Esophagus muscularis mucosa (tissue), 4 donors: ENCODE results near the gene GPC5. TPM values are rescaled to one million over a fixed set of nuclear protein-coding genes. Genes with fewer than 3 reads are reported as not detected.

Experiments
- DNase-seq: peaks from one replicate; pipeline ENCODE4 v3.0.0-alpha.2; 2017; ENCODE audit errors: extremely low spot score
- H3K27ac ChIP-seq, 4 donors: fragments of 200-600 bp; sonication (generic); replicated peaks in 1 of 4; 1 replicate in 3 of 4; 2 replicates in 1 of 4; pipeline ENCODE4 v1.5.1; 2016 to 2019; ENCODE audit warnings: mild to moderate bottlenecking in 1 of 4
- H3K27me3 ChIP-seq, 4 donors: fragments of 200-600 bp; sonication (generic); one replicate each; pipeline versions ENCODE4 v1.5.1 to v1.6.0; 2016 to 2019
- H3K36me3 ChIP-seq, 4 donors: fragments of 200-600 bp; sonication (generic); one replicate each; pipeline ENCODE4 v1.5.1; 2016 to 2019
- H3K4me1 ChIP-seq, 4 donors: fragments of 200-600 bp; sonication (generic); one replicate each; pipeline ENCODE4 v1.5.1; 2016 to 2019
- H3K4me3 ChIP-seq, 4 donors: fragments of 200-600 bp; sonication (generic); 1 replicate in 2 of 4; 2 replicates in 2 of 4; pipeline ENCODE4 v1.5.1; 2016 to 2019; ENCODE audit warnings: mild to moderate bottlenecking in 4 of 4, moderate library complexity in 1 of 4
- H3K9me3 ChIP-seq, 4 donors: fragments of 200-600 bp; sonication (generic); 1 replicate in 3 of 4; 2 replicates in 1 of 4; pipeline ENCODE4 v1.5.1; 2016 to 2019
- EP300 ChIP-seq: sonication (generic); formaldehyde crosslinking; IDR thresholded peaks from one replicate; pipeline ENCODE4 v1.6.1; 2017; ENCODE audit warnings: antibody characterized with exemption
- POLR2A ChIP-seq: fragments of 450-650 bp; IDR thresholded peaks from one replicate; pipeline ENCODE4 v1.6.1; 2017; ENCODE audit warnings: antibody characterized with exemption, moderate library complexity, mild to moderate bottlenecking, low read depth
- POLR2AphosphoS5 ChIP-seq, 2 donors: sonication (generic); formaldehyde crosslinking; IDR thresholded peaks; one replicate each; pipeline ENCODE4 v1.6.1; 2017; ENCODE audit warnings: antibody characterized with exemption in 2 of 2
- WGBS: methylation state at CpG from one replicate; pipeline ENCODE4 v1.1.5; 2018; 5-methylcytosine and 5-hydroxymethylcytosine counted together
- intact Hi-C: fragments of 100-400 bp; cut with DNase I; formaldehyde crosslinking; loops from one replicate; pipeline ENCODE4 v1.15.1; 2023
- total RNA-seq, 4 donors: library from RNA; depleted of rRNA; stranded (reverse); fragments of >200 nt; gene quantifications; one replicate each; pipeline versions ENCODE4 v1.1.0 to v1.2.1, GENCODE V29; 2016
- TF ChIP-seq, protein P1 (sequence below), 3 experiments: fragments of 200-600 bp in 2 of 3; fragments of 450-650 bp in 1 of 3; sonication (generic) in 2 of 3; IDR thresholded peaks; one replicate each; pipeline ENCODE4 v1.5.1; 2017 to 2019; ENCODE audit warnings: antibody characterized with exemption in 3 of 3, mild to moderate bottlenecking in 2 of 3, moderate library complexity in 1 of 3

The GPC5 gene
- total RNA-seq, 4 donors from 2014 or later: 0.13 to 0.42 (median 0.33) TPM; not detected in 1

DNA sequence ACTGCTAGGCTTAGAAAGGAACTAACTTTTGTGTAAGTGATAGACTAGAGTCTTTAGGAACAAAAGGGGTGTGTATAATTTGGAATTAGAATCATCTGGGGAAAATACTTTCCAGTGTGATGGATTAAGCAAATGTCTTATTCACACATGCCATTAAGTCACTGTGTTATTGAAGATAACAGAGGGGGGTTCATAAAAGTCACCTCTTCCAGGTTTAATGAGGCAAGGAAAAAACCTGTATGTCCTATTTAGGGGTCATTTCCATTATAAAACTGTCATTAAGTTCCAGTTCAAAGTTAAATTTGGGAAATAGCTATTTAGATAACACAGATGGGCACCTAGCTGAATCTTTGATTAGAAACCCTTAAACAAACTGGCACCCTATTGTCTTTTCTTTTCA lies 1323.2 kb downstream of the GPC5 start:
- no peaks in the 10 kb centered on the region for H3K36me3 ChIP-seq
- DNase-seq: no peak
- intact Hi-C loops: no loop called here
- peaks cover 0 to 5% (median 0%) of the 10 kb centered on the region in 4 donors for H3K9me3 ChIP-seq
- no peaks in the 10 kb centered on the region for H3K4me1 ChIP-seq
- H3K27ac ChIP-seq: no peak overlapping the region
- TF ChIP-seq POLR2A: no peak
- no peak for TF ChIP-seq POLR2AphosphoS5 (IDR thresholded peaks at IDR 0.05)
- no peak for TF ChIP-seq EP300
- TF ChIP-seq, protein P1, sequence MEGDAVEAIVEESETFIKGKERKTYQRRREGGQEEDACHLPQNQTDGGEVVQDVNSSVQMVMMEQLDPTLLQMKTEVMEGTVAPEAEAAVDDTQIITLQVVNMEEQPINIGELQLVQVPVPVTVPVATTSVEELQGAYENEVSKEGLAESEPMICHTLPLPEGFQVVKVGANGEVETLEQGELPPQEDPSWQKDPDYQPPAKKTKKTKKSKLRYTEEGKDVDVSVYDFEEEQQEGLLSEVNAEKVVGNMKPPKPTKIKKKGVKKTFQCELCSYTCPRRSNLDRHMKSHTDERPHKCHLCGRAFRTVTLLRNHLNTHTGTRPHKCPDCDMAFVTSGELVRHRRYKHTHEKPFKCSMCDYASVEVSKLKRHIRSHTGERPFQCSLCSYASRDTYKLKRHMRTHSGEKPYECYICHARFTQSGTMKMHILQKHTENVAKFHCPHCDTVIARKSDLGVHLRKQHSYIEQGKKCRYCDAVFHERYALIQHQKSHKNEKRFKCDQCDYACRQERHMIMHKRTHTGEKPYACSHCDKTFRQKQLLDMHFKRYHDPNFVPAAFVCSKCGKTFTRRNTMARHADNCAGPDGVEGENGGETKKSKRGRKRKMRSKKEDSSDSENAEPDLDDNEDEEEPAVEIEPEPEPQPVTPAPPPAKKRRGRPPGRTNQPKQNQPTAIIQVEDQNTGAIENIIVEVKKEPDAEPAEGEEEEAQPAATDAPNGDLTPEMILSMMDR (IDR thresholded peaks at IDR 0.05): no peak
- no peaks in the 10 kb centered on the region for H3K27me3 ChIP-seq
- H3K4me3 ChIP-seq: no peak overlapping the region

DNA sequence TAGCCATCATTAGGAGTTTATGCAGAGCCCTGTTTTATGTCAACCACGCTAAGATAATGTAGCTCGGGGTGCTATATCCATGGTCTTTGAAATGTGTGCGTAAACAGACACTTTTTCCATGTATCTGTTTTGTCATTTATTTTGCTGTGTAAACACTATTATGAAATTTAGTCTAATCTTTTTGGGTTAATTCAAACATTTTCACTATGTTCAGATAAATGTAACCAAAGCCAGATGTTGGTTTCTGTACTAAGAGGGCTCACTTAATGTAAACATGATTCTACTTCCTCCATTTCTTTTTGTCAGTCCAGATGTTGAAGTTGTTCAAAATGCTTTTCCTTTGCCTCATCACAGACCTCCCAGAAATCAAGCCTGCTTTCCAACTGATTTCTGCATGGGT lies 1328.7 kb downstream of the GPC5 start:
- Histone ChIP-seq H3K9me3 (peaks cover 0 to 5% (median 0%) of the 10 kb centered on the region in 4 donors), H3K27ac (no peak overlapping the region), H3K4me1 (no peaks in the 10 kb centered on the region), H3K27me3 (no peaks in the 10 kb centered on the region), H3K36me3 (no peaks in the 10 kb centered on the region), H3K4me3 (no peak overlapping the region)
- intact Hi-C loops: no loop called here
- DNase-seq: no peak
- TF ChIP-seq EP300 (no peak), POLR2AphosphoS5 (IDR thresholded peaks at IDR 0.05) (no peak), POLR2A (no peak)
- TF ChIP-seq, protein P1 (IDR thresholded peaks at IDR 0.05): no peak
- 61% methylated on average over 3 of the region's 3 CpGs for WGBS

DNA sequence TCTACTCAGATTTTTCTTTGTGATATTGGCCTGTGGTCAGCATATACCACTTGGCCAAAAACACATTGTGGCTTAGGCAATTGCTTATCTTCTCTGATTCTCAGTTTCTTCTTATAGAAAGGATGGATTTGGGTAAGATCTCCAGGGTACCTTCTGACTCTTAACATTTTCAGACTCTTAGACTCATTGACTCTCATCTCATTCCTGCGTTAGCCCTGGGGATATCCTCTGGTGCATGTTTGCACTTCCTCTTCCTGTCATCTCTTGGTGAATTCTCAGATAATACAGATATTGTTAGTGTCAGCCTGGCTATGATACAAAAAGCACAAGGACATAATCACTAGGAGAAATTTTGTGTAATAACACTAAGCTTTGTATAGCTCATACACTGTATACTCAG lies 1335.6 kb downstream of the GPC5 start:
- H3K4me1 ChIP-seq: no peaks in the 10 kb centered on the region
- no peak overlapping the region for H3K4me3 ChIP-seq
- no peak overlapping the region for H3K27ac ChIP-seq
- no peaks in the 10 kb centered on the region for H3K27me3 ChIP-seq
- peaks cover 0 to 4% (median 2%) of the 10 kb centered on the region in 4 donors for H3K9me3 ChIP-seq
- intact Hi-C loops: no loop called here
- no peaks in the 10 kb centered on the region for H3K36me3 ChIP-seq
- TF ChIP-seq POLR2A: no peak
- no peak for TF ChIP-seq POLR2AphosphoS5 (IDR thresholded peaks at IDR 0.05)
- no peak for TF ChIP-seq EP300
- TF ChIP-seq, protein P1 (IDR thresholded peaks at IDR 0.05): no peak
- no peak for DNase-seq
- 59% methylated on average over 1 of the region's 1 CpG for WGBS

DNA sequence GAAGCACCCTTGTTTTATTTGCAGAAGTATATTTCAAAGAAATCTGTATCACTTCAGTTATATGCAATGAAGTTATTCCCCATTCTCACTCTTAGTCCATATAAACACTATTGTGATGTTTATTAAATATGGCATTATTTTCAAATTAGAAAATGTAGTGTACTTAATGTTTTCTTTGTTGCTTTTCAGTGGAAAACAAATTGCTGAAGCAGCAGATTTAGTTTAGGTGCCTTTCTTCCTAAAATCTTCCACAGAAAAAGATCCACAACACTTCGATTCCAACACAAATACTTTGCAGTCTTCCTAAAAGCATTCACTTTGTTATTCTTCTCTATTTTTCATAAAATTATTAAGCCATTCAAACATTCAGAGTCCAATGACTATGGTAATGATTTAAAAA lies 1336.1 kb downstream of the GPC5 start:
- no peak overlapping the region for H3K27ac ChIP-seq
- no peaks in the 10 kb centered on the region for H3K4me1 ChIP-seq
- no peak overlapping the region for H3K4me3 ChIP-seq
- WGBS: 91% methylated on average over 1 of the region's 1 CpG
- intact Hi-C loops: no loop called here
- peaks cover 0 to 4% (median 2%) of the 10 kb centered on the region in 4 donors for H3K9me3 ChIP-seq
- no peak for DNase-seq
- TF ChIP-seq POLR2A (no peak), POLR2AphosphoS5 (IDR thresholded peaks at IDR 0.05) (no peak), EP300 (no peak)
- TF ChIP-seq, protein P1 (IDR thresholded peaks at IDR 0.05): no peak
- no peaks in the 10 kb centered on the region for H3K27me3 ChIP-seq
- H3K36me3 ChIP-seq: no peaks in the 10 kb centered on the region

DNA sequence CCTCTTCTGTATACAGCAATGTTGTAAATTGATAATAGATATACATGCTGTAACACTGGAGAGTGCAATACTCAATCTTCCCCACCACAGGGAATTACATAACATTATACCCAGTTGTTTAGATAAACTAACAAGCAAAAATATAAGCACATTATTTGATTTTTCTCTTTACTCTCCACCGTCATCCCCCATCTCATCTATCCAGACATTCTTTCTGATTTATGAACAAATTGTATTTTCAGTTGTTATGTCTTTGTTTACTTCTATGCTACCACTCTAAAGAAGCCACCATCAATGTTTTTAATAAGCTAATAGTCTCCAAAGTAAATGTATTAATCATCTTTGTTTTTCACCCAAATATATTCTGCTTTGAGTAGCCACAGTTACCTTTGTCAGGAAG lies 1337.5 kb downstream of the GPC5 start:
- Histone ChIP-seq H3K27me3 (no peaks in the 10 kb centered on the region), H3K4me3 (no peak overlapping the region), H3K9me3 (peaks cover 0 to 4% (median 2%) of the 10 kb centered on the region in 4 donors), H3K4me1 (no peaks in the 10 kb centered on the region), H3K27ac (no peak overlapping the region), H3K36me3 (no peaks in the 10 kb centered on the region)
- 96% methylated on average over 1 of the region's 1 CpG for WGBS
- intact Hi-C loops: no loop called here
- TF ChIP-seq EP300: no peak
- TF ChIP-seq, protein P1 (IDR thresholded peaks at IDR 0.05): no peak
- no peak for TF ChIP-seq POLR2AphosphoS5 (IDR thresholded peaks at IDR 0.05)
- DNase-seq: no peak
